Neural progenitor cell (in vitro differentiated cells): ENCODE measurements around the gene BCAT1. TPM values are rescaled to one million over a fixed set of nuclear protein-coding genes. Genes with fewer than 3 reads are reported as not detected.

Experiments used
- DNase-seq: peaks from one replicate; pipeline ENCODE4 v3.0.0-alpha.2; 2016; ENCODE audit warnings: low spot score
- H2AFZ ChIP-seq: fragments of 200-600 bp; sonication (generic); replicated peaks from 2 replicates; pipeline ENCODE4 v1.6.1; 2016; ENCODE audit warnings: antibody characterized with exemption
- H3F3A ChIP-seq: fragments of 200-600 bp; sonication (generic); 2 replicates; pipeline ENCODE4 v1.6.1; 2016; ENCODE audit warnings: antibody characterized with exemption, low read depth
- H3K27ac ChIP-seq: fragments of 200-600 bp; sonication (generic); 2 replicates; pipeline ENCODE4 v1.5.1; 2016; ENCODE audit warnings: mild to moderate bottlenecking
- H3K27me3 ChIP-seq: fragments of 200-600 bp; sonication (generic); 2 replicates; pipeline ENCODE4 v1.6.1; 2016; ENCODE audit warnings: mild to moderate bottlenecking, moderate library complexity
- H3K36me3 ChIP-seq: fragments of 200-600 bp; sonication (generic); 2 replicates; pipeline ENCODE4 v1.5.1; 2016
- H3K4me1 ChIP-seq: fragments of 200-600 bp; sonication (generic); 2 replicates; pipeline ENCODE4 v1.6.1; 2016; ENCODE audit warnings: mixed run types
- H3K4me2 ChIP-seq: fragments of 200-600 bp; sonication (generic); 2 replicates; pipeline ENCODE4 v1.6.1; 2016
- H3K4me3 ChIP-seq: fragments of 200-600 bp; sonication (generic); 2 replicates; pipeline ENCODE4 v1.5.1; 2016
- H3K79me2 ChIP-seq: fragments of 200-600 bp; sonication (generic); 2 replicates; pipeline ENCODE4 v1.6.1; 2016; ENCODE audit warnings: low read depth
- H3K9ac ChIP-seq: fragments of 200-600 bp; sonication (generic); 2 replicates; pipeline ENCODE4 v1.6.1; 2016
- H3K9me3 ChIP-seq: fragments of 200-600 bp; sonication (generic); 2 replicates; pipeline ENCODE4 v1.5.1; 2016; ENCODE audit warnings: low read depth
- H4K20me1 ChIP-seq: fragments of 200-600 bp; sonication (generic); 2 replicates; pipeline ENCODE4 v1.6.1; 2016; ENCODE audit warnings: low read depth
- H3K27ac Mint-ChIP-seq: 3 replicates; pipeline ENCODE4 v1.8.0; 2021; ENCODE audit warnings: mixed read lengths
- H3K27me3 Mint-ChIP-seq: 2 replicates; pipeline ENCODE4 v1.8.0; 2022; ENCODE audit warnings: low read depth, mild to moderate bottlenecking, inconsistent platforms, moderate library complexity, mixed read lengths; ENCODE audit not compliant: insufficient read depth
- H3K36me3 Mint-ChIP-seq: 3 replicates; pipeline ENCODE4 v1.8.0; 2021; ENCODE audit warnings: mixed read lengths
- H3K4me1 Mint-ChIP-seq: 3 replicates; pipeline ENCODE4 v1.8.0; 2021; ENCODE audit warnings: mixed read lengths
- H3K4me3 Mint-ChIP-seq: 3 replicates; pipeline ENCODE4 v1.8.0; 2021; ENCODE audit warnings: mild to moderate bottlenecking, moderate library complexity, mixed read lengths
- H3K9me3 Mint-ChIP-seq: 3 replicates; pipeline ENCODE4 v1.8.0; 2020; ENCODE audit warnings: mixed read lengths
- CTCF ChIP-seq: fragments of 200-600 bp; sonication (generic); IDR thresholded peaks from 2 replicates; pipeline ENCODE4 v1.5.1; 2017; ENCODE audit warnings: antibody characterized with exemption, mild to moderate bottlenecking
- EZH2 ChIP-seq: fragments of 200-600 bp; sonication (generic); IDR thresholded peaks from 2 replicates; pipeline ENCODE4 v1.6.1; 2017; ENCODE audit warnings: antibody characterized with exemption, mild to moderate bottlenecking, moderate library complexity
- EZH2phosphoT487 ChIP-seq: fragments of 200-600 bp; sonication (generic); IDR thresholded peaks from 2 replicates; pipeline ENCODE4 v1.6.1; 2017; ENCODE audit warnings: antibody characterized with exemption
- total RNA-seq: library from RNA; depleted of rRNA; stranded (reverse); fragments of >200 nt; gene quantifications from 2 replicates; pipeline ENCODE4 v1.2.3, GENCODE V29; 2015; ENCODE audit warnings: low replicate concordance

The BCAT1 gene
- total RNA-seq, 1 donor from 2014 or later = 287 TPM

GRCh38 chr12:24906141-24906540 is 42.8 kb downstream of the BCAT1 start:
- Mint-ChIP-seq H3K4me3 (no peak overlapping the region), H3K9me3 (no peaks in the 10 kb centered on the region), H3K4me1 (peaks cover 19% of the 10 kb centered on the region), H3K36me3 (peaks cover 4% of the 10 kb centered on the region), H3K27me3 (peaks cover 2% of the 10 kb centered on the region), H3K27ac (no peak overlapping the region)
- DNase-seq = no peak
- H3K36me3 ChIP-seq = no peaks in the 10 kb centered on the region
- H4K20me1 ChIP-seq = peaks cover 93% of the 10 kb centered on the region
- no peak overlapping the region for H3K9ac ChIP-seq
- no peak overlapping the region for H2AFZ ChIP-seq
- peaks cover 50% of the 10 kb centered on the region for H3F3A ChIP-seq
- peak overlapping the region; percentile 12 for H3K4me2 ChIP-seq
- H3K27ac ChIP-seq = no peak overlapping the region
- peaks cover 93% of the 10 kb centered on the region for H3K79me2 ChIP-seq
- peaks cover 16% of the 10 kb centered on the region for H3K27me3 ChIP-seq
- no peaks in the 10 kb centered on the region for H3K9me3 ChIP-seq
- peaks cover 32% of the 10 kb centered on the region for H3K4me1 ChIP-seq
- no peak overlapping the region for H3K4me3 ChIP-seq
- TF ChIP-seq EZH2 (no peak), EZH2phosphoT487 (no peak), CTCF (no peak)

GRCh38 chr12:24905431-24905830 is 43.5 kb downstream of the BCAT1 start:
- Mint-ChIP-seq H3K27me3 (peaks cover 4% of the 10 kb centered on the region), H3K36me3 (peaks cover 5% of the 10 kb centered on the region), H3K27ac (no peak overlapping the region), H3K4me1 (peaks cover 21% of the 10 kb centered on the region), H3K9me3 (no peaks in the 10 kb centered on the region), H3K4me3 (no peak overlapping the region)
- no peak overlapping the region for H3K9ac ChIP-seq
- H3K27ac ChIP-seq = no peak overlapping the region
- TF ChIP-seq EZH2 = no peak
- no peak for TF ChIP-seq CTCF
- H2AFZ ChIP-seq = no peak overlapping the region
- H3K4me3 ChIP-seq = no peak overlapping the region
- peaks cover 93% of the 10 kb centered on the region for H3K79me2 ChIP-seq
- H3K36me3 ChIP-seq = no peaks in the 10 kb centered on the region
- no peak for DNase-seq
- H3F3A ChIP-seq = peaks cover 51% of the 10 kb centered on the region
- H3K4me1 ChIP-seq = peaks cover 36% of the 10 kb centered on the region
- H3K27me3 ChIP-seq = peaks cover 16% of the 10 kb centered on the region
- peak overlapping the region; percentile 12 for H3K4me2 ChIP-seq
- peaks cover 96% of the 10 kb centered on the region for H4K20me1 ChIP-seq
- no peaks in the 10 kb centered on the region for H3K9me3 ChIP-seq

GRCh38 chr12:24904871-24905270 is 44.0 kb downstream of the BCAT1 start:
- H3K36me3 Mint-ChIP-seq = peaks cover 5% of the 10 kb centered on the region
- no peak overlapping the region for H3K27ac Mint-ChIP-seq
- Histone ChIP-seq H3K36me3 (no peaks in the 10 kb centered on the region), H3F3A (peaks cover 51% of the 10 kb centered on the region), H3K27me3 (peaks cover 16% of the 10 kb centered on the region), H2AFZ (no peak overlapping the region), H3K27ac (no peak overlapping the region), H4K20me1 (peaks cover 99% of the 10 kb centered on the region), H3K79me2 (peaks cover 93% of the 10 kb centered on the region), H3K9ac (no peak overlapping the region), H3K4me1 (peaks cover 36% of the 10 kb centered on the region), H3K4me2 (peak overlapping the region; percentile 12), H3K9me3 (no peaks in the 10 kb centered on the region), H3K4me3 (no peak overlapping the region)
- H3K4me1 Mint-ChIP-seq = peaks cover 22% of the 10 kb centered on the region
- DNase-seq = peak; percentile 50
- H3K27me3 Mint-ChIP-seq = peaks cover 4% of the 10 kb centered on the region
- TF ChIP-seq EZH2 (no peak), EZH2phosphoT487 (no peak), CTCF (no peak)
- no peaks in the 10 kb centered on the region for H3K9me3 Mint-ChIP-seq
- H3K4me3 Mint-ChIP-seq = no peak overlapping the region
